Eye (tissue), 1 donor: ENCODE results near the gene ENDOG.
"Not testable (repeated sequence)": the region's sequence is repeated elsewhere in the genome, so short reads cannot be mapped to it uniquely, and the experiment has no call there.

Source experiments
- DNase-seq: peaks from one replicate; pipeline ENCODE4 v3.0.0-alpha.2; 2015

The ENDOG gene

GRCh38 chr9:128829477-128830251 lies 11.4 kb downstream of the ENDOG start, which contains the start of gene SPOUT1:
Gene SPOUT1 (minus strand): TSS chr9:128829794. CDS start chr9:128829780, 14 bp downstream.
- DNase-seq, result peak; percentile 97

GRCh38 chr9:128833696-128834095 lies 15.4 kb downstream of the ENDOG start:
- no peak for DNase-seq

DNA sequence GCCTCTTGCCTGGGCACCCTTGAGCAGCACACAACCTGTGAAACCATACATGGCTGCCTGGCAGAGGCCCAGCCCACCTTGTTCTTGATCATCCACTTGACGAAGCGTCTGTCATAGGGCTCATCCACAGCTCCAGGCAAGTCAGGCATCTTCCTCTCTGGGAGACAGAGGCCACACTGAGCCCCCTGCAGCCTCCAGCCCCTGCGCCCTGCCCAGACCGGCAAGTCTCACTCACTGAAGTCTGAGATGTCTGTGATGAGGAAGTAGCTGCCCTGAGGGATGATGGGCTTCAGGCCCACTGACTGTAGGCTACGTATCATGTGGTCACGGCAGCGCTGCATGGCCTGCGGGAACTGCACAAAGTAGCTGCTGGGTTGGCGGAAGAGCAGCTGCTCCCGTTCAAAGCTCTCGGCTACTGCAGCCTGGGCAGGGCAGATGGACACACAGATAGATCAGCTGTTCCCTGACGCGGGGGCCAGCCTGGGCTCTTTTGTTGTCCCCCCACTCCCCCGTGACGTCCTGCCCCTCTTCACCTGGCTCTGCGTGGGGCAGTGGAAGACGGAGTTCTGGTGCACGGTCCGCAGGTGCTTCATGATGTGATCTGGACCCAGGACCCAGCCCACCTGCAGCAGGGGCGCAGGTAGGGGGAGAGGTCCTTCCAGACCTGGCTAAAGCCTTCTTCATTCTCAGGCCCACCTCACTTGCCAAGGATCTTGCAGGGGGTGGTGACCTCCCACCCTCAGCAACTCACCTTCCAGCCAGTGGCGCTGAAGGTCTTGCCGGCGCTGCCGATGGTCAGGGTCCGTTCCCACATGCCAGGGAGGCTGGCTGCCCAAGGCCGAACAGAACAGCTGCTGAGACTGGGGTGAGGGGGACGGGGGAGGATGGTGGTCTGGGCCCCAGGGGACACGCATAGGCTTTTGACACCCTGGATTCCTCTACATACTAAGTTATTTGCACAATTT lies 17.2 kb downstream of the ENDOG start:
- no peak for DNase-seq

GRCh38 chr9:128836509-128837145 lies 18.3 kb downstream of the ENDOG start:
- DNase-seq, result no peak

GRCh38 chr9:128838338-128838737 lies 20.0 kb downstream of the ENDOG start:
- no peak for DNase-seq

- DNase-seq, result no peak
Observed at GRCh38 chr9:128840524-128840923, 22.2 kb downstream of the ENDOG start.

- DNase-seq, result no peak
Observed at GRCh38 chr9:128841694-128842492, 23.6 kb downstream of the ENDOG start.

DNA sequence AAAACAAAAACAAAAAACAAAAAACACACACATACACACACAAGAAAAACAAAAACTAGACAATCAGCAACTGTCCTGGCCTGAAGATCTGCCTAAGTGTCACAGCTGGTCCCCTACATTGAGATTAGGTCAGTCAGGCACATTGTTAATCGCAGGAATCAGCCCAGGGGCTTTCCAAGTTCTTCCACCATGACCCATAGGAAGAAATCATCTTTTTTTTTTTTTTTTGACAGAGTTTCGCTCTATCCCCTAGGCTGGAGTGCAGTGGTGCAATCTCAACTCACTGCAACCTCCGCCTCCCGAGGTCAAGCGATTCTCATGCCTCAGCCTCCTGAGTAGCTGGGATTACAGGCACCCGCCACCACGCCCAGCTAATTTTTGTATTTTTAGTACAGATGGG lies 24.9 kb downstream of the ENDOG start:
- DNase-seq, result not testable (repeated sequence)

DNA sequence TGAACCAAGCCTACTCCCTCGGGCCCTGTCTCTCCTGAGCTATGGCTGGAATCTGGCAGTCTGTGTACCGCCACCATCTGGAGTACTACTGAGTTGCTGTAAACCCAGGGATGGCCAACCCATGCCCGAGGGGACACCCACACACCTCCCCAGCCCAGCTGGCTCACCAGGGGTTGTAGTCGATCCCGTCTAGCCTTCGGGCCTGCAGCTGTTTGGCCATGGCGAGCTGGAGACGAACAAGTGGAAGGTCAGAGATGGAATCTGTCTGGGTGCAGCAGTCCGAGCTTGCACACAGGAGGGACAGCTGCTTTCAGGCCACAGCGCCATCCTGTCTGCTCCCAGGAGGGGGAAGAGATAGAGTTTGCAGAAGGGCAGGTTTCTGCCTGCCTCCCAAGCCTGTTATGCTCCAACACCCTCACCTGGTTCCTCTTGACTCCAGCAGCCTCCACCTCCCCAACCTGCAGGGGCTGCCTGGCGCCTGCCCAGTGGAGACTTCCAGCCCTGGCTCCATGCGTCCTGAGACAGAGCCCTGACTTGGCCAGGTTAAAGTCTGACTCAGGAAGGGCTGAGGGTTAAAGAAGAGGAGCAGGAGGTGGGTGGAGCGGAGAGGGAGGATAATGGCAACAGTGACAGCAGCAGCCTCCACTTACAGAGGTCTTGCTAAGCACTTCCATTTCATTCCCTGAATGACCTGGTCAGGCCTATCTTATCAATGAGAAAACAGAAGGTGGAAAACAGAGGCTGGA lies 27.1 kb downstream of the ENDOG start:
- peak; percentile 45 for DNase-seq

DNA sequence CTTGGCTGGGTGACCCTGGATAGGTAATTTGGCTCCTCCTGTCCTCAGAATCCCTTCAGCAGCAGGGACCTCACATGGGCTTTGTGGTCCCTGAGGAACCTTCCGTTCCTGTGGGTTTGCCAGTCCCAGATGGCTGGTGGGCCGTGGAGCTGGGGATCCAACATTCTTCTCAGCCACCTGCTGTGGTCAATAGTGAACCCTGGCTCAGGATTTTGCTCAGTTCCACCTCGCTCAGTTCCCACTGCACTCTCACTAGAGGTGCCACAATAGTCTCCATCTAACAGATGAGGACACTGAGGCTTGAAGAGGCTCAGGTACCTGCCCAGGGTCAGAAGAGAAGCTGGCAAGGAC lies 28.4 kb downstream of the ENDOG start:
- DNase-seq, result no peak

GRCh38 chr9:128847803-128848202 lies 29.5 kb downstream of the ENDOG start:
- DNase-seq, result no peak

GRCh38 chr9:128851024-128851423 lies 32.7 kb downstream of the ENDOG start:
- DNase-seq, result not testable (repeated sequence)

GRCh38 chr9:128851779-128852600 lies 33.7 kb downstream of the ENDOG start:
- DNase-seq, result peak; percentile 35

DNA sequence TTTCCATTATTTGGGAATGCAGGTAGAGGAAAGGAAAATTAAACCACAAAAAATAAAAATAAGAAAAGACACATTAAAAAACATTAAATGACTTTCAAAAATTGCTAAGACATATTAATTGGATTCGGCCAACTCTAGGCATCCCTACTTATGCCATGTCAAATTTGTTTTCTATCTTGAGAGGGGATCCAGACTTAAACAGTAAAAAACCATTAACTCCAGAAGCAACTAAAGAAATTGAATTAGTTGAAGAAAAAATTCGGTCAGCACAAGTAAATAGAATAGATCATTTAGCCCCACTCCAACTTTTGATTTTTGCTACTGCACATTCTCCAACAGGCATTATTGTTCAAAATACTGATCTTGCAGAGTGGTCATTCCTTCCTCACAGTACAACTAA lies 34.3 kb downstream of the ENDOG start:
- DNase-seq, result not testable (repeated sequence)

DNA sequence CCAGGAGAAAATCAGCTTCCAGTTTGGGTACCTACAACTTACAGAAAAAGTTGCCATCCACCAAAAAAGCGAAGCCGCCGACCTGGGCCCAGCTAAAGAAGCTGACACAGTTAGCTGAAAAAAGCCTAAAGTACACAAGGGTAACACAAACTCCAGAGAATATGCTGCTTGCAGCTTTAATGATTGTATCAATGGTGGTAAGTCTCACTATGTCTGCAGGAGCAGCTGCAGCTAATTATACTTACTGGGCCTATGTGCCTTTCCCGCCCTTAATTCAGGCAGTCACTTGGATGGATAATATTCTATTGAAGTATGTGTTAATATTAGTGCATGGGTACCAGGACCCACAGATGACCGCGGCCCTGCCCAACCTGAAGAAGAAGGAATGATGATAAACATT lies 36.2 kb downstream of the ENDOG start:
- DNase-seq, result not testable (repeated sequence)

DNA sequence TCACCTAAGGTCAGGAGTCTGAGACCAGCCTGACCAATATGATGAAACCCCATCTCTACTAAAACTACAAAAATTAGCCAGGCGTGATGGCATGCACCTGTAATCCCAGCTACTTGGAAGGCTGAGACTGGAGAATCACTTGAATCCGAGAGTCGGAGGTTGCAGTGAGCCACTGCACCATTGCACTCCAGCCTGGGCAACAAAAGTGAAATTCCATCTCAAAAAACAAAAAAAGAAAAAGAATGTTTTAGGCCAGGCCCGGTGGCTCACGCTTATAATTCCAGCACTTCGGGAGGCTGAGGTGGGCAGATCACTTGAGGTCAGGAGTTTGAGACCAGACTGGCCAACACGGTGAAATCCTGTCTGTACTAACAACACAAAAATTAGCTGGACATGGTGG lies 40.2 kb downstream of the ENDOG start:
- not testable (repeated sequence) for DNase-seq

DNA sequence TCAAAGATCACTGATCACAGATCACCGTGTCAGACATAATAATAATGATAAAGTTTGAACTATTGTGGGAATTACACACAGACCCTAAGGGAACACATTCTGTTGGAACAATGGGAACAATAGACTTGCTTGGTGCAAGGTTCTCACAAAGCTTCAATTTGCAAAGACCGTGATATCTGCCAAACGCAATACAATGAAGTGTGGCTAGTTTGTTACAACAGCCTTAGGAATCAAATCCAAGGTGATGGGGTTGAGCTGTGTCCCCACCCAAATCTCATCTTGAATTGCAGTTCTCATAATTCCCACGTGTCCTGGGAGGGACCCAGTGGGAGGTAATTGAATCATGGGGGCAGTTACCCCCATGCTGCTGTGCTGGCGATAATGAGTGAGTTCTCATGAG lies 42.6 kb downstream of the ENDOG start:
- no peak for DNase-seq

GRCh38 chr9:128861501-128861900 lies 43.2 kb downstream of the ENDOG start:
- DNase-seq, result no peak

GRCh38 chr9:128862401-128862851 lies 44.1 kb downstream of the ENDOG start:
- no peak for DNase-seq

DNA sequence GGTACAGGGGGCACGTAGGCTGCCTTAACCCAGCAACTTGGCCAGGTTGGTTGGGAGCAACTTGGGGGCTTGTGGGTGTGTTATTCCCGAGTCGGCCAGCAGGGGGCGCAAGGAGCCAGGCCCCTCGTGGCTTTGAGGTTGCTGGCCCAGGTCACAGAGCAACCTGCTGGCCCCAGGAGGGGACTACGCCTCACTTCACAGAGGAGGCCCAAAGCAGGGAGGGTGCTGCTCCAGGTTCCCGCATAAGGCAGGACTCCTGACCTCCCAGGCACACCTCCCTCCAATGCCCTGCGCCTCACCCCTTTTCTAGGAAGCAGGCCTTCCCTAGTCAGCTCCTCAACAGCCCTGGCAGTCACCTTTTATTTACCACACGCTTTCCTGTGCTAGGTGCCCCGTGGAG lies 45.3 kb downstream of the ENDOG start:
- DNase-seq, result peak; percentile 82
